Stimulated activated CD4-positive, alpha-beta T cell treated with anti-CD3 and anti-CD28 coated beads, Interleukin-1b, Interleukin-23, amount 100 ng/mL, for 24 hours (primary cell): ENCODE measurements around the gene DCTN1.
A peak's percentile ranks its signal among the peaks of the same experiment; 100 is the strongest.

Experiments used
- DNase-seq, 4 experiments: peaks; one replicate each; pipeline ENCODE4 v3.0.0-alpha.2; 2020; ENCODE audit warnings: low read depth in 4 of 4, low spot score in 1 of 4

The DCTN1 gene

DNA sequence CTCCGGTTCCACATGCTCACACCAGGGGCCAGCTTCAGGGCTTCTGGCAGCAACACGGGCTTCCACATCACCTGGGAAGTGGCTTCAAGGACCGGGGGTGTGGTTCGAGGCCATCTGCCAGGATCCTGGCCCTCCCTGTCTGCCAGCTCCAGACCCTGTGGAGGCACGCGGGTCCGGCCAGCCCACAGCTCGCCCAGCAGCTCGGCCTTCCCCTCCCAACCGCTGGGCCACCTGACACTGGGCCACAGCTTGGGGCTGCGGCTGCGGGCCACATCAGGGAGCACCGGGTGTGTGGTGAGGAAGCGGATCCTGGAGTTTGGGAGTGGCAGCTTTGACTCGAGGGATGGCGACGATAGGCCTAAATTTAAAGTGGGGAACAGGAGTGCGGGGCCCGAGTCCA is 34.3 kb upstream of the DCTN1 start:
- DNase-seq: no peak

DNA sequence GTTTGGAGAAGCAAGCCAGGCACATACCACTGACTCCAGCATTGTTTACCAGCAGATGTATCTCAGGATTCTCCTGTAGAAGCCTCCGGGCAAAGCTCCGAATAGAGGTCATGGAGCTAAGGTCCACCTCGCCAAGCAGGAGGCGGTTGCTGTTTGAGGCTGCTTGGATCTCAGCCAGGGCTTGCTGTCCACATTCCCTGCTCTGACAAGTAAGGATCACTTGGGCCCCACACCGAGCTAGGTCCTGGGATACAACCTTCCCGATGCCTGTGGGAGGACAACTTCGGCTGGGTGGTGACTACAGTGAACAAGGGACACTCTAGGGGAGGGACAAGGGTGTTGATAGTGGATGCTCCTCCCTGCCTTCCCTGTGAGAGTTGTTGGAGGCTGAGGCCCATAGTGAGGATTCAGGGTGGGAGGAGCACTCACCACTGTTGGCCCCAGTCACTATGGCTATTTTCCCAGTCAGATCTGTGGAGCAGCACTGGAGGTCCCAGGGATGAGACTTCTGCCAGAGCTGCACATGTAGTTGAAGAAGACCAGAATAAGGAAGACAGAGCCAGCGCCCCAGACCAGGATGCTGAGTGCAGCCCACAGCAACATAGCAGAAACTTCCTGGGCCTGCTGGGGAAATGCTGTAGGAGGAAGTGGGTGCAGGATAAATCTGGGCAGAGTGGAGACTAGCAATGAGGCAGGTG is 33.0 kb upstream of the DCTN1 start:
- DNase-seq: no peak

- DNase-seq: no peak
These were observed 27.6 kb upstream of the DCTN1 start for GRCh38 chr2:74407682-74408081.

DNA sequence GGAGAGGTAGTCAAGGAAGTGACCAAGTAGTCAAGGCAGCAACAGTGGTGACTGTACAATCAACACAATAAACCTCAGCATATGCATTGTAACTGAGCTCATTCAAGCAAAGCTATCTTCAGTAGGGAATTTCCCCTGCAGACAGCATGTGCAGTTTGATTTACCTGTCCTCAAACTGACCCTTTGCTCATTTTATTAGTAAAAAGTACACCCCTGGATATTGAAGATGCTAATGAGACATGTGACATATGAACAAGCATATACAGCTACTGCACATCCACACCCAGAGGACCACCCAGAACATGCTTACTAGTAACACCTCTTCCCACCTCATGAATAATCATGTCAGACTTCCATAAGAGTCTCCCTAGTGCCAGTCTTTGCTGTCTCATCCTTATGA is 25.9 kb upstream of the DCTN1 start:
- DNase-seq: no peak

DNA sequence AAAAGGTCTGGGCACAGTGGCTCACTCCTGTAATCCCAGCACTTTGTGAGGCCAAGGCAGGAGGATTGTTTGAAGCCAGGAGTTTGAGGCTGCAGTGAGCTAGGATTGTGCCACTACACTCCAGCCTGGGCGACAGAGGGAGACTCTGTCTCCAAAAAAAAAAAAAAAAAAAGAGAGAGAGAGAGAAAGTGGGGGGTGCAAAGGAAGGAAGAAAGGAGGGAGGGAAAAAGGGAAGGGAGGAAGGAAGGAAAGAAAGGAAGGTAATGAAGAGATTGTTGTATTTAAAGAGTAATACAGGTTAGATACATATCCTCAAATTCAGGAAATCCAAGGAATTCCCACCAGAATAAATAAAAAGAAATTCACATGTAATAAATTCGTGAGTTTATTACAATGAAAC is 21.8 kb upstream of the DCTN1 start:
- DNase-seq: no peak

DNA sequence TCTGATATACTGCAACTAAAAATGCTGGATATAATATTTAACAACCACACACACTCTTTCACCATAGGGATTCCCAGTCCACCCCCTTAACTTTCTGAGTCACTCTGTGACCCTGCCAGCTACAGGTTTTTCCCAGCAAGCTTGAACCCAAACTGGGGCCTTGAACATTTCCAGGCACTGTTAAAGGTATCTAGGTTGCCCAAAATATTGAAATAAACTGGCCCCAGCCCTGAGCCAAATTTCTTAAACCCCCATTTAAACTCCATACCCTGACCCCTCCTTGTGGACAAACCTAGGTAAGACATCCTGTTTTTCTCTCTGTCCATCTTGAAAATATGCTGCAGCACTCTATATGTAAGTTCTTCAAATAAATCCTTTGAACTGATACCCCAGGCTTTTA is 19.7 kb upstream of the DCTN1 start:
- no peak for DNase-seq

GRCh38 chr2:74396149-74396548 is 16.0 kb upstream of the DCTN1 start:
- no peak for DNase-seq

DNA sequence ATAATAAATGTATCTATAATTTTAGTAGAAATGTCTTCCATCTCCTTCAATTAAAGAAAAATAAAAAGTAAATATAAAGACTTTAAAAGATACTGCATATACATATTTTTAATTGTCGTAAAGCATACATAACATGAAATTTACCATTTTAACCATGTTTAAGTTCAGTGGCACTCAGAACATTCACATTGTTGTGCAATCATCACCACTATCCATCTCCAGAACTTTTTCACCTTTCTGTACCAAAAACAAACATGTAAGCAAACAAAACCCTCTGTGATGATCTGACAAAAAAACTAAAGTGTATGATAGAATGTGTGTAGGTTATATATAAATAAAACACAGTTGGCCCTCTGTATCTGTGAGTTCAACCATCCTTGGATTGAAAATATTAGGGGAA is 13.4 kb upstream of the DCTN1 start:
- DNase-seq: no peak

DNA sequence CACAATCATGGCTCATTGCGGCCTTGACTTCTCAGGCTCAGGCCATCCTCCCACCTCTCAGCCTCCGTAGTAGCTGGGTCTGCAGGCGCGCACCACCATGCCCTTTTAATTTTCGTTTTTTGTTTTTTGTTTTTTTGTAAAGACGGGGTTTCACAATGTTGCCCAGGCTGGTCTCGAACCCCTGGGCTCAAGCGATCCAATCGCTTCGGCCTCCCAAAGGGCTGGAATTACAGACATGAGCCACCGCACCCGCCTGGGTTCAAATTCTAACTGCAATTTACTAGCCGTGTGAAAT is 12.3 kb upstream of the DCTN1 start:
- DNase-seq: no peak

DNA sequence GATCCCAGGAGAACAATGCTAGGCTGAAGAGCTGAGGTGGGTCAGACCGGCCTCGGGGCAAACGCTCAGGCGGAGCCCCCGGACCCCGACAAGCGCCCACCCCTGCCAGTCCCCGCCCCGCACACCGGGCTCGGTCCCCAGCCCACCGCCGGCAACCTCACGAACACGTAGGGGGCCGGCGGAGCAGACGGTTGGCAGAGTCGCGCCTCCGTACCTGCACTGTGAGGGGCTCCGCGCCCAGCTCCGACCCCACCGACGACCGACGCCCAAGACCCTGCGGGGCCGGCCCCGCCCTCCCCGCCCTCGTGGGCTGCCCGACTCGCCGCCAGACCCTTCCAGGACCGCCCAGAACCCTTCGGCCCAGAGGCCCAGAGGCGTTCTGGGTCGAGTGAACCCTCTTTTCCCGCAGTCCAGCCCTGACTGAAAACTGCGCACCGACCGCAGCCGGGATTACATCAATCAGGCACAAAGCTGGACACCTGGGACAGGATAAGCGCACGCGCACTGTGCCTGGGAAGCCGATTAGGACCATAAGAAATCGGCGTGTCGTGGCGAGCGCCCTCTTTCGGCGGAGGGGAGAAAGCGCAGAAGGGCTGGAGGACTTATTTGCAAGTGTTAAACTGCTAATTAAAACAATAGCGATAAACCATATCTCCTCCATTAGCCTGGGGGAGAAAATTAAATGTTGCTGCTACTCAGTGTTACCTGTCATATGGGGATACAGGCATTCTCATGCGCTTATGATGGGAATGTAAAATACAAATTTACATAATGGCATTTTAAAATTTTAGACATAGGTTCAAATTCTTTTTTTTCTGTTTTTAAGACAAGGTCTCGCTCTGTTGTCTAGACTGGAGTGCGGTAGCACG is 11.7 kb upstream of the DCTN1 start:
- peak; percentile 87 to 98 (median 94) for DNase-seq

DNA sequence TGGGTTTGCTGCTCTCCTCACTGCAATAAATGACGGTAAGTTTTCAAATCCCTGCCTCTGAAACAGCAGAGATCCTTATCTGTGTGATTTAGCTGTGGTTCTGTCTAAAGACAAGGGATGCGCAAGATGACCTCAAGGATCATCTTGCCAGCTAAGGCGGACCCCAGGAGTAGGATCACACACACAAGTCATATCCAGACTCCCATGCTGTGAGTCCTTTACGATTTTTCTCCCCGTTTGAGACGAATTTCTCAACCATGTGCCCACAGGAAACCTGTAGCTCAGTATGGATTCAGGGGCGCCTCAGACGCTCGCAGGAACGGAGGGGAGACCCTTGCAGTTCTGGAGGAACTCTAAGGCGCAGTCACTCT is 11.1 kb upstream of the DCTN1 start:
- DNase-seq: peak in 1 of 4 experiments; percentile 11

GRCh38 chr2:74390606-74391005 is 10.5 kb upstream of the DCTN1 start:
- DNase-seq: no peak

DNA sequence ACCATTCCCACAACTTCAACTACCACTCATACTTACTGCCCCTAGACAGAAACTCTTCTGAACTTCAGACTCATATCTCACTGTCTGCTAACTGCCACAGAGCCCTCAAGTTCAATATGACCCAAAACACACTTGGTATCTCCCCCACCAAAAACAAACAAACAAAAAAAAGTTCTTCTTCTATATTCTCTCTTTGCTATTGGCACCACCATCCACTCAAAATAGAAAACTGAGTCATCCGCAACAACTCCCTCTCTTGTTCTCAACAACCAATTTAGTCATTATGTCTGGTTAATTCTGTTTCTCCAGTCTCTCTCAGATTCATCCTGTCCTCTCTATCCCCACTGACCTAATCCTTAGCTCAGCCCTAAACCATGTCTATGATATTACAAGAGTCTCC is 7.2 kb upstream of the DCTN1 start:
- DNase-seq: no peak

GRCh38 chr2:74385396-74385795 is 5.3 kb upstream of the DCTN1 start:
- DNase-seq: no peak

DNA sequence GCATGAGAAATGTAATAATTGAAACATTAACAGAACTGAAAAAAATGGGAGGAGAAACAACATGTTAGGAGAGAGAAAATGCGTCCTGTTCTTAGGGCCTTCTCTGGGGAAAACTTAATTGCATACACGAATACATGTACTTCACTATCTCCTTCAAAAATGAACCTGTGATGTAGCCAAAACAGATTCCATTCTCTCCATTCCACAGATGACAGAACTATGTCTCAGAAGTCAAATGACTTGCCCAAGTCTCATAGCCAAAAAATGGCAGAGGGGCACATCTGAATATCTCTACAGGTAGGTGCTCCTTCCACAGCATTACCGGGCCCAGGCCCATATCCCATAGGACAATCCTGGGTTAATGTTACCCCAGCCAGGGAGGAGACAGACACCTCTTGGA is 3.9 kb upstream of the DCTN1 start:
- DNase-seq: no peak

- no peak for DNase-seq
These were observed 3.1 kb upstream of the DCTN1 start for GRCh38 chr2:74383254-74383653.

GRCh38 chr2:74381751-74382150 is 1.6 kb upstream of the DCTN1 start:
- DNase-seq: no peak

DNA sequence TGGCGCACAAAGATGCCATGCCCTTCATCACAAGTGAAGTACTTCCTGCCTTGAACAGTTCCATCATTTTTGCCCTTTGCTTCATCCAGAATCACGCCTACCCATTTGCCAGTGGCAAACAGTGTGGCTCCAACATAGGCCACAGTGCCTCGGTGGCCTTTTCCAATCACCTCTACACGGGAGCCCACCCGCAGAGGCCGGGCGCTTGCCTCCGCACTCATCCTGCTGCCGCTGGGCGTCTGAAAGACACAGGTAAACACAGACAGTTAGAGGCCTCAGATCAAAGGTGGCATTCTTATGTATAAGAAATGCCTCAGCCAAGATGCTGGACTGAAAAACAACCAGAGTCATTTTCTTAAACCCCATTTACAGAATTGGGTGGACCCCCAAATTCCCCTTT is 2.1 kb downstream of the DCTN1 start:
- DNase-seq: no peak

DNA sequence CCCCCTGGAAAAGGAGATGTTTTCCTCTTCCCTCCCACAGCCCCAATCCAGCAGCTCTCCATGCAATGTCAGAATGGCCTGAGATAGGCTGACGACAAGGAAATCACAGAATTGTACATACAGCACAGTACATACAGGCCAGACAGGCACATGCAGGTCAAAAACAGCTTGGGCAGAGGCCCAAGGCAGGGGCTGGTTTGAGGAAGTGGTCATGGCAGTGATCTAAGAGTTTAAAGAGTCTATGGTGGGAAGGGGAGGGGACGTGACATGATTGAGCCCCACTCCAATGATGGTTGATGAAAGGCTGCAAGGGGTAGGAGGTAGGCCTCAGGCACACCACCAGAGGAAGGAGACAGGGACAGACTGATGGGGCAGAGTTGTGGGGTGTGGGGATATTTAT is 4.3 kb downstream of the DCTN1 start:
- no peak for DNase-seq

- no peak for DNase-seq
These were observed 5.5 kb downstream of the DCTN1 start for GRCh38 chr2:74374509-74375205.

DNA sequence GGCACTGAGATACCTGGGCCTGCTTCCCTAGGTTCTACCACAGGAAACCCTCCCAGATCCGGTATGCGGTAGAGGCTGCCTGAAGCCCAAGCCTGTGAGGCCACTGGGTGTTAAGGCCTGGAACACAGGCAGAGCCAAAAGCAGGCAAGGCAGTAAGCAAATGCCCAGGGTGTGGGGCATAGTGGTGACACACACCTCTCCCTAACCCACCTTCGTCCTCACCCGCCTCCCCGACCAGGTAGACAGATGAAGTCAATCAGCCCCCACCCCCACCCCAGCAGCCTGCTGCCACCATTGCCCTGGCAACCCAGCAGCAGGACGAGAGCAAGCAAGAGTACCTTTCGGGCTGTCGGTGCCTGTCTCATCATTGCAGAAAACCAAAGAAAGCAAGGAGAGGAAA is 6.1 kb downstream of the DCTN1 start:
- no peak for DNase-seq

- DNase-seq: no peak
These were observed 6.9 kb downstream of the DCTN1 start for GRCh38 chr2:74373221-74373676.
